Islet precursor cell (in vitro differentiated cells): ENCODE results near the gene STX11.
A peak's percentile ranks its signal among the peaks of the same experiment; 100 is the strongest.

Source experiments
- DNase-seq: peaks from one replicate; pipeline ENCODE4 v3.0.0-alpha.2; 2018

The STX11 gene

GRCh38 chr6:144143106-144143505 is 7.2 kb upstream of the STX11 start:
- no peak for DNase-seq

DNA sequence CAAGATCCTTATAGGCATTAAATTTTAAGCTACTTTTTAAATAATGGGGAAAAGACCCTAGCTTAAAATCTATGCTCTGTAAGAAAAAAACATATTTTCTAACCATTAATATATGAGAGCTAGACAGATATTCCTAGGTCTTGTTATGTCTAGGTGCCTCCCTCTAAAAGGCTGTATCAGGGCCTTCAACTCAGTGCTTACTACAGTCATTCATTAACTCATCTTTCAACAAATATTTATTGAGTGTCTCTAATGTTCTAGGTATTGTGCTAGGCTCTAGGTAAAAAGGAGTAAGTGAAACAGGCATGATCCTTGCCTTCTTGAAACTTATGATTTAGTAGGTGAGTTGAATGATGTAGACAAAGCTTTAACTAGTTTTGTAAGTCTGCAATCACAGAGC is 6.4 kb upstream of the STX11 start:
- DNase-seq = no peak

- no peak for DNase-seq
Measured at GRCh38 chr6:144144996-144145395, 5.3 kb upstream of the STX11 start.

- DNase-seq = no peak
Measured at GRCh38 chr6:144145541-144145940, 4.8 kb upstream of the STX11 start.

GRCh38 chr6:144148886-144149285 is 1.4 kb upstream of the STX11 start:
- no peak for DNase-seq

GRCh38 chr6:144149558-144149893 is 791 bp upstream of the STX11 start:
- DNase-seq = no peak

GRCh38 chr6:144150710-144151657 is 667 bp downstream of the STX11 start:
- no peak for DNase-seq

DNA sequence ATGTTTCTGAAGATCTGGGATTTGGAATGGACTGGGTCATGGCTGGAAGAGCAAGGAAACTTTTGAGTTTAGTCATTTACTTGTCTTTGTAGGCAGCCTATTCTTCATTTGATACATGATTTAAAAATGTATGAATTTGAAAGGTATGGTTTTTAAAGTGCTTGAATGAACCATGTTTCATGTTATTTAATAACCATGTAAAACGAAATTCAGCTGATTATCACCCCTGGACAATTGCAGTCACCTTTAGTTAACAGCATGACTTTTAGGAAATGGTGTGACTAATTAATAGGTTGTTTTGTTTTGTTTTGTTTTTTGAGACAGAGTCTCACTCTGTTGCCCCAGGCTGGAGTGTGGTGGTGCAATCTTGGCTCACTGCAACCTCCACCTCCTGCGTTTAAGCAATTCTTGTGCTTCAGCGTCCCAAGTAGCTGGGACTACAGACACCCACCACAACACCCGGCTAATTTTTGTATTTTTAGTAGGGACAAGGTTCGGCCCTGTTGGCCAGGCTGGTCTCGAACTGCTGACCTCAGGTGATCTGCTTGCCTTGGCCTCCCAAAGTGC is 2.1 kb downstream of the STX11 start:
- no peak for DNase-seq

- no peak for DNase-seq
Measured at GRCh38 chr6:144153260-144153659, 2.9 kb downstream of the STX11 start.

GRCh38 chr6:144153971-144154370 is 3.7 kb downstream of the STX11 start:
- no peak for DNase-seq

GRCh38 chr6:144155529-144155928 is 5.2 kb downstream of the STX11 start:
- DNase-seq = no peak

- no peak for DNase-seq
Measured at GRCh38 chr6:144156338-144156737, 6.0 kb downstream of the STX11 start.

DNA sequence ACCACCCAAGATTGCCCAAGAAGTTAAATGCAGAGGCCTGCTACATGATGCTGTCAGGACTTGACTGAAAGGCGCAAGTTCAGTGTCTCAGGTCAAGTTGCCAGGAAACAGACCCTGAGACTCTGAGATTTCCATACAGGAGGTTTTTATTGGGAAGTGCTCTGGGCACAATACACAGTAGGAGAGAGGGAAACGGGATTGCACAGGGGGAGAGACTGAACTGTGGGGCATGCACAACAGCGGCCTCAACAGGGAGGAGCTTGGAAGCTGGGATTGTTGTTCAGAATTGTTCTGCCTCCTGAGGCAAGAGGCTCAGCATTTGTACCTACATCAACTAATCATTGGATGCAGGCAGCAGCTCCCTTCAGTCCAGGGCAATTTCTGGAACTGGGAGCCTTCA is 6.7 kb downstream of the STX11 start:
- peak; percentile 60 for DNase-seq

DNA sequence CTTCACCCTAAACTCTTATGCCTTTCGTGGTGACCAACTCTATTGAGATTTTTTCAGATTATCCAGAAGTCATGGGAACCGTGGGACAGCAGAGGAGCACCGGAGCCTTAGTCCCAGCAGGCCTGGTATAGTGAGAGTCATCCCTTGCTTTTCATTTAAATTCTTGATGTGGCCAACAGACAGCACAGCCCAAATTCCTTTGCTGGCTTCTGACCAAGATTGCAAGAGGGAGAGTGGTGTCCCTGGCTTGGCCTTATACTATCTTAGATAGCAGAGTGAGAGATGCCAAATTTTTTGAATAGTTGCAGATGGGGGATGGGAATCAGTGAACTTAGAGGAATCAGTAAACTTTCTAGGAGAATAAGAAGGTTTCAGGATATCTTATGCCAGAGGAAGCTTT is 7.8 kb downstream of the STX11 start:
- DNase-seq = peak; percentile 91

DNA sequence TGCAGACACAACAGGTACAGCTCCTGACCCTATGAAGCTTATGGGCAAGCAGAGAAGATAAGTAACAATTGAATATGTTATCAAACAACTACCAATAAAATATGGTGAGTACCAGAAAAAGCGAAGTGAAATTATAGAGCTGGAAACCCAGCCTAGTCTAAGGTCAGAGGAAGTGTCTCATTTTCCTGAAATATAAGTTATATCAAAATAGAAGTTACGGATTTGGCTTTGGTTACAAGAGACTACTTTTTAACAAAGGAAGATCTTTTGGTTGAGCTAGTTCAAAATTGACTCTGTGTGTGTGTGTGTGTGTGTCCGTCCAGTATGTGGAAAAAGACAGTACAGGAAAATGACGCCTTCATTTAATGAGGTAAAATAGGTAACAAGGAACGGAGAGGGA is 8.9 kb downstream of the STX11 start:
- no peak for DNase-seq

GRCh38 chr6:144159742-144160141 is 9.4 kb downstream of the STX11 start:
- no peak for DNase-seq

DNA sequence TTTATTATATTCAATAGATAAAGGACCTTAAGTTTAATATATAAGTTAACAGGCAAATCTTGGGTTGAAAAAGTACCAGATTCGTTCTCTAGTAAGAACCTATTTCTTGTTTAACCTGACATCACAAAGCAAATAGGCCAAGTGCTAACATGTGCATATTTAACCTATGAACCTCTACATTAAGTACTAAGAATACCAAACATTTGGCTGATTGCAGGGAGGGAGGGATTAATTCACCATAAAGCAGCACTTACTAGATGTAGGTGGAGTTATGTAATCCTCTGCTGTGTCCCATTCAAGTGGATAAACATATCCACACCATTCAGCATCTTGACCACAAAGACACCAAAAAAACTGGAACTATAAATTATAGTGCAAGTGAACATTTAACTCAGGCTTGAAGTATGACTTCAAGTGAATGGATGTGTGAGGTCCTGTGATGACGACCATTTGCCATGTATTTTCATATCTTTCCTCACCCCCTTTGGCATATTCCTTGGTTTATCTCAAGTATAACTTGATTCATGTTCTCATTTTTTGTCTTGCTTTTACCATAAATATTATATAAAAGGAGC is 10.2 kb downstream of the STX11 start:
- no peak for DNase-seq

DNA sequence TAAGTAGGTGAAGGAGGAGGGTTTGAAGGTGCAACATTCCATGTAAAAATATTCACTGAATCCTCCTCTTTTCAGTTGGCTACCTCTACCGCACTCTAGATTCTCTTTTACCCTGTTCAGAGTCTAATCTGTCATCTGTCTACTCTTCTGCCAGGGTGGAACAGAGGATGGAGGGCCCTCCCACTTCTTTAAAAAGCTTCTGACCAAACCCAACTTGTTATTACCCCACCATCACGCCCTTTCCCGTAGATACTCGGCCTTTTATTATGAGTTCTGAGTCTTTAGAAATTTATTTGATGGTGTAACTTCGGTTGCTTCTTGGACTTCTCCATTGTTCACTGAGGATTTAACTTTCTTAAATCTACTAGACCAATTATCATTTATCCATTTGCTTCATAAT is 11.7 kb downstream of the STX11 start:
- no peak for DNase-seq

GRCh38 chr6:144162977-144163376 is 12.7 kb downstream of the STX11 start:
- no peak for DNase-seq

DNA sequence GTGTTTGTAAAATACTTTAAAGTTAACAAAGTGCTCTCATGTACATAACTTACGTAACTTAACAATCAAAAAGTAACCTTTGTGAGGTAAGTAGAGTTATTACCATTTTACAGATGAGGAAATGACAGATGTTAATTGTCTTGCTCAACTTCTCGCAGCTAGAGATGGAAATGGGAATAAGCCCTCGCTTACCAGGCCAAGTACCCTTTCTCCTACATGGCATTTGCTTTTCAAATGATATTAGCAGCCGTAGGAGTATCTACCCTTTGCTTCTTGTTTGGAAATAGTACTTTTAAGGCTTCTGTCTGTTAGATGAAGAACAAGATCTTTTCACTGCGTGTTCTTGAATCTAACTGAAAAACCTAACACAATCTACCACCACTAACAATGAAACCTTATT is 15.5 kb downstream of the STX11 start:
- DNase-seq = no peak

GRCh38 chr6:144170044-144170443 is 19.7 kb downstream of the STX11 start:
- no peak for DNase-seq

GRCh38 chr6:144171406-144171805 is 21.1 kb downstream of the STX11 start:
- no peak for DNase-seq

DNA sequence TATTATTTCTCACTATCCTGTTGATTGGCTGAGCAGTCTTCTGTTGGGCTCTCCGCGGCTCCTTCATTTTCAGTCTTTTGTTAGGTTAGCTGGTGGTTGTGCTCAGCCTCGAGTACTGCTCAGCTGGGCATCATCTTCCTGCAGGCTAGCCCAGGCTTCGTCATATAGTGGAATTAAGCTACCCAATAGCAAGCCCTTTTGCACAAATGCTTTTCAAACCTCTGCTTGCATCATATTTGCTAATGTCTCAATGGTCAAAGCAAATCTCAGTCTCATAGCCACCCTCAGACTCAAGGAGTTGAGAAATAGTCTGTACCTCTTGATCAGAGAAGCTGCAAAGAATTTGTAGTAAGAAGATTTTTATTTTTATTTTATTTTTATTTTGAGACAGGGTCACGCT is 23.7 kb downstream of the STX11 start:
- no peak for DNase-seq

DNA sequence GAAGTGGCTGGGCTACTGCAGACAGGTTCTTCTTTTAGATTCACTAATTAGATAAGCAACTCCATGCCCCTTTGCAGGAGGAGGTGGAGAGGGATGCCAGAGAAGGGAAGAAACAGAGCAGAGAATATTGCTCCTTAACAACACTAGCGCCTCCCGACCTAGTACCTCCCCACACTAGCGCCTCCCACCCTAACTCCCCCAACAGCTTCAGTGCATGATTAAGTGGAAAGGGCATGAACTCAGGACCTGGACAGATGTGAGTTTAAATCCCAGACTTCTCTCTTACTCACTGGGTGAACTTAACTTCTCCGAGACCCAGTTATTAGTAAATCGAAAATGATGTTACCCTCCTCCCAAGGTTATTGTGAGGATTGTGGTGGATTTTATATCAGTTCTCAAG is 25.7 kb downstream of the STX11 start:
- no peak for DNase-seq
